ENCODE measurements around the gene NCOA1. TPM values are rescaled to one million over a fixed set of nuclear protein-coding genes. Genes with fewer than 3 reads are reported as not detected.

NCOA1 gene
- total RNA-seq, 1 donor from 2014 or later, result 11.0 TPM

DNA sequence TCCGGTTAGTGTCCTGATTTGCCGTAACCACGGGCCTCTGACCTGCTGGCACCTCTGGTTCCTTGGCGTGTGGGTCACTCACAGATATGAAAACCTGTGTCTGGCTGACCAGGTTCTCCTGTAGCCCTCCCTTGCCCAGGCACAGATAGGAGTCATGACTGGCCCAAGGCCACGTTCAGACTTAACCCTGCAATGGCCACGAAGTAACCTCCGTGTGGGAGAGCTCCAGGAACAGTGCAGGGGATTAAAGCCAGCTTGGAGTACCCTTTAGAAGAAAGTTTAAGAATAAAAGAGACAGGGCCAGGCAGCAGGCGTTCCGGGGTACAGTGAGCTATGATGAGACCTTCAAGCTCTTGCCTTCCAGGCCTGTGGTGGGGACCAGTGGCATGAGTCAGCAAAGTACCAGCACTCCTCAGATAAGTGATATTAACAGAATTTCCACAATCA, 327.7 kb downstream of the NCOA1 start:
- TF ChIP-seq, protein P1, sequence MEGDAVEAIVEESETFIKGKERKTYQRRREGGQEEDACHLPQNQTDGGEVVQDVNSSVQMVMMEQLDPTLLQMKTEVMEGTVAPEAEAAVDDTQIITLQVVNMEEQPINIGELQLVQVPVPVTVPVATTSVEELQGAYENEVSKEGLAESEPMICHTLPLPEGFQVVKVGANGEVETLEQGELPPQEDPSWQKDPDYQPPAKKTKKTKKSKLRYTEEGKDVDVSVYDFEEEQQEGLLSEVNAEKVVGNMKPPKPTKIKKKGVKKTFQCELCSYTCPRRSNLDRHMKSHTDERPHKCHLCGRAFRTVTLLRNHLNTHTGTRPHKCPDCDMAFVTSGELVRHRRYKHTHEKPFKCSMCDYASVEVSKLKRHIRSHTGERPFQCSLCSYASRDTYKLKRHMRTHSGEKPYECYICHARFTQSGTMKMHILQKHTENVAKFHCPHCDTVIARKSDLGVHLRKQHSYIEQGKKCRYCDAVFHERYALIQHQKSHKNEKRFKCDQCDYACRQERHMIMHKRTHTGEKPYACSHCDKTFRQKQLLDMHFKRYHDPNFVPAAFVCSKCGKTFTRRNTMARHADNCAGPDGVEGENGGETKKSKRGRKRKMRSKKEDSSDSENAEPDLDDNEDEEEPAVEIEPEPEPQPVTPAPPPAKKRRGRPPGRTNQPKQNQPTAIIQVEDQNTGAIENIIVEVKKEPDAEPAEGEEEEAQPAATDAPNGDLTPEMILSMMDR (conservative IDR thresholded peaks at IDR 0.05; ENCODE audit: low read depth, low read length), result no peak
- no peak for DNase-seq (ENCODE audit: low read depth)
- no peak overlapping the region for H3K4me3 ChIP-seq (ENCODE audit: low read depth, low read length)

DNA sequence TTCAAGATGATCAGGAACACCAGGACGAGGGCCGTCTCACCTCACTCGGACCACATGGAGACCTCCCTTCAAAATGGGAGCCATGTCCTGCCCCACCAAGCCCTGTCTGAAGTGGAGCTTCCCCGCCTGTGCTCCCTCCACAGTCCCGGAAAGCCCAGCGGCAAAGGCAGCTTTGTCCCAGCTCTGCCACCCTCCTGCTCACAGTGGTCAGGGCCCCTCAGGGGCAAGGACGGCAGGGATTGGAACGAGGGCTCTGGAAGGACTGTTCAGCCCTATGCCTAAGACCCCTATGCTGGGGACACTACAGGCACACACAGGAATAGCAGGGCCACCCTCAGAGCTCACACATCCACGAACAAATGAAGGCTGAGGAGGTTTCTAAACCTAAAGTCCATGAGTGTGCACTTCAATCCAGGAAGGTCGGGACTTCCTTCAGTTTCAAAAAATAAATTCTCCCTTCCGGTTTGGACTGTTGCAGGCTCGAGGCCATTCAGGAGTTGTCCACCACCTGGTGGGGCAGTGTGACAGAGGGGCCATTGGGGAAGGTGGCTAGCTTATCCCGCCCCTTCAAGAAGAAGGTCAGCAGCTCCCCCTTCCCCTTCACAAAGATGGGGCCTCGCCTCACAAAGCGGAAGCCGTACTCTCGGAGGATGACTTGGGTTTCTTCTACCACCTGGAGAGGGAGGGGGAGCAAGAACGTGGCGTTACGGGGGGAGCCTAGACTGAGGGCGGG, 328.6 kb downstream of the NCOA1 start:
- H3K4me3 ChIP-seq (ENCODE audit: low read depth, low read length), result no peak overlapping the region
- TF ChIP-seq, protein P1 (conservative IDR thresholded peaks at IDR 0.05; ENCODE audit: low read depth, low read length), result no peak
- DNase-seq (ENCODE audit: low read depth), result no peak

DNA sequence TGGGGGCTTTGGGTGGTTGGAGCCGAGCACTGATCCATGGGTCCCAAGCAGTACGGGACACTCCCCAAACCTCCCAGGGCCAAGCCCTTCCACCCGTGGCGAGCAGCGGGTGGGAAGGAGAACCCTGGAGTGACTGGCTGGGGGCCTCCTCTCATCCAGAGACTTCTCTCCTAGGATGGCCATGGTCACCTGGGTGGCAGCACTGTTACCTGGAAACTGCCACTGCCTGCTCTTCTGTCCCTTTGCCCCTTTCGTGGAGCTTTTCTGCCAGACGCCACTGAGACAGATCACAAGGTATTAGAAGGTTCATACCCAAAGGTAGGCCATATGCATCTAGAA, 329.1 kb downstream of the NCOA1 start:
- H3K4me3 ChIP-seq (ENCODE audit: low read depth, low read length), result no peak overlapping the region
- no peak for DNase-seq (ENCODE audit: low read depth)
- TF ChIP-seq, protein P1 (conservative IDR thresholded peaks at IDR 0.05; ENCODE audit: low read depth, low read length), result no peak

Other genes starting within 250 kb of the NCOA1 start
- gene ITSN2, start 130.7 kb upstream of the NCOA1 start, total RNA-seq, result 14.1 and 15.1 TPM in 2 replicates

Data from epithelial cell of proximal tubule (primary cell).